Liver (tissue), 9 donors: ENCODE data around the gene ZNF331. TPM values are rescaled to one million over a fixed set of nuclear protein-coding genes. Genes with fewer than 3 reads are reported as not detected.

Experiments used
- DNase-seq: peaks from one replicate; pipeline ENCODE4 v3.0.0-alpha.2; 2017; ENCODE audit warnings: low spot score
- H3K27ac ChIP-seq, 2 donors: one replicate each; pipeline ENCODE4 v1.7.0; 2013; ENCODE audit warnings: inconsistent platforms in 2 of 2, low read length in 2 of 2, control low read depth in 1 of 2, low read depth in 1 of 2, mild to moderate bottlenecking in 1 of 2
- H3K27me3 ChIP-seq, 4 donors: one replicate each; pipeline versions ENCODE4 v1.6.1 to v1.7.0; 2013; ENCODE audit warnings: low read length in 3 of 4, inconsistent platforms in 1 of 4, mild to moderate bottlenecking in 1 of 4, moderate library complexity in 1 of 4; ENCODE audit not compliant: control insufficient read depth in 4 of 4, insufficient read depth in 4 of 4
- H3K36me3 ChIP-seq, 4 donors: one replicate each; pipeline versions ENCODE4 v1.6.1 to v1.7.0; 2013; ENCODE audit warnings: low read length in 3 of 4, mild to moderate bottlenecking in 3 of 4, low read depth in 1 of 4, moderate library complexity in 1 of 4; ENCODE audit not compliant: control insufficient read depth in 4 of 4, insufficient read depth in 3 of 4
- H3K4me1 ChIP-seq, 4 donors: one replicate each; pipeline versions ENCODE4 v1.6.1 to v1.7.0; 2013; ENCODE audit warnings: low read length in 3 of 4, mild to moderate bottlenecking in 3 of 4, moderate library complexity in 1 of 4; ENCODE audit not compliant: control insufficient read depth in 4 of 4, insufficient read depth in 4 of 4
- H3K4me3 ChIP-seq, 3 donors: one replicate each; pipeline versions ENCODE4 v1.6.1 to v1.7.0; 2013; ENCODE audit warnings: low read length in 3 of 3, control low read depth in 1 of 3, low read depth in 1 of 3, mild to moderate bottlenecking in 1 of 3
- H3K9ac ChIP-seq, 2 donors: one replicate each; pipeline ENCODE4 v1.7.0; 2013; ENCODE audit warnings: low read length in 2 of 2, mild to moderate bottlenecking in 2 of 2, moderate library complexity in 2 of 2, control low read depth in 1 of 2, low read depth in 1 of 2
- H3K9me3 ChIP-seq, 4 donors: one replicate each; pipeline versions ENCODE4 v1.6.1 to v1.7.0; 2013; ENCODE audit warnings: low read length in 3 of 4; ENCODE audit not compliant: control insufficient read depth in 4 of 4
- ATF3 ChIP-seq: IDR thresholded peaks from 2 replicates; pipeline ENCODE4 v1.6.1; 2016; ENCODE audit warnings: antibody characterized with exemption
- CTCF ChIP-seq: fragments of 150-350 bp; IDR thresholded peaks from 2 replicates; pipeline ENCODE4 v1.5.1; 2017; ENCODE audit warnings: improper control_type of control experiment, low read depth, low read length; ENCODE audit not compliant: missing input control
- EGR1 ChIP-seq, 2 donors: IDR thresholded peaks; 2 replicates each; pipeline ENCODE4 v1.6.1; 2016 to 2018; ENCODE audit warnings: antibody characterized with exemption in 2 of 2, low read depth in 2 of 2
- FOXA1 ChIP-seq: IDR thresholded peaks from 2 replicates; pipeline ENCODE4 v1.6.1; 2016; ENCODE audit warnings: antibody characterized with exemption
- FOXA2 ChIP-seq: IDR thresholded peaks from 2 replicates; pipeline ENCODE4 v1.6.1; 2016; ENCODE audit warnings: antibody characterized with exemption
- GABPA ChIP-seq, 2 donors: IDR thresholded peaks in 1 of 2; conservative IDR thresholded peaks in 1 of 2; 2 replicates each; pipeline ENCODE4 v1.6.1; 2016; ENCODE audit warnings: antibody characterized with exemption in 2 of 2, mild to moderate bottlenecking in 1 of 2, moderate library complexity in 1 of 2
- HNF4A ChIP-seq, 2 donors: conservative IDR thresholded peaks; 2 replicates each; pipeline ENCODE4 v1.6.1; 2016; ENCODE audit warnings: antibody characterized with exemption in 2 of 2, mild to moderate bottlenecking in 2 of 2
- HNF4G ChIP-seq: IDR thresholded peaks from 2 replicates; pipeline ENCODE4 v1.6.1; 2016; ENCODE audit warnings: antibody characterized with exemption
- JUND ChIP-seq, 2 donors: IDR thresholded peaks; 2 replicates each; pipeline ENCODE4 v1.6.1; 2016; ENCODE audit warnings: antibody characterized with exemption in 2 of 2
- NR2F2 ChIP-seq: IDR thresholded peaks from 2 replicates; pipeline ENCODE4 v1.6.1; 2016; ENCODE audit warnings: antibody characterized with exemption
- RAD21 ChIP-seq, 2 donors: IDR thresholded peaks; 2 replicates each; pipeline ENCODE4 v1.6.1; 2016; ENCODE audit warnings: antibody characterized with exemption in 2 of 2, mild to moderate bottlenecking in 2 of 2
- SP1 ChIP-seq: IDR thresholded peaks from 2 replicates; pipeline ENCODE4 v1.6.1; 2018; ENCODE audit warnings: antibody characterized with exemption, mild to moderate bottlenecking
- TAF1 ChIP-seq: conservative IDR thresholded peaks from 2 replicates; pipeline ENCODE4 v1.6.1; 2016; ENCODE audit warnings: antibody characterized with exemption, mild to moderate bottlenecking
- YY1 ChIP-seq: IDR thresholded peaks from 2 replicates; pipeline ENCODE4 v1.6.1; 2016; ENCODE audit warnings: antibody characterized with exemption, mild to moderate bottlenecking
- ZBTB33 ChIP-seq: IDR thresholded peaks from 2 replicates; pipeline ENCODE4 v1.6.1; 2016; ENCODE audit warnings: antibody characterized with exemption
- WGBS: extraction: QIAGEN DNeasy Blood & Tissue Kit; methylation state at CpG from one replicate; pipeline ENCODE4 v1.1.7; 2013; 5-methylcytosine and 5-hydroxymethylcytosine counted together
- polyA plus RNA-seq, 2 donors: library from polyadenylated mRNA; stranded (reverse) in 1 of 2; unstranded in 1 of 2; fragments of 200-250 nt in 1 of 2; fragments of >200 nt in 1 of 2; fragmentation: Nextera tagmentation in 1 of 2; extraction: Ambion mirVana in 1 of 2; gene quantifications; one replicate each; pipeline versions ENCODE4 v1.2.1 to v1.2.3, GENCODE V29; 2013 to 2015
- total RNA-seq, 2 donors: library from RNA; depleted of rRNA; stranded (reverse); fragments of >200 nt; gene quantifications; one replicate each; pipeline ENCODE4 v1.2.3, GENCODE V29; 2014
- donor health status: healthy.
- donor health status: healthy.
- donor health status: healthy.
- donor health status: healthy.
- donor health status: healthy.

Gene ZNF331
- total and polyA plus RNA-seq, 4 donors, result 2.8 to 9.7 (median 5.7) TPM

GRCh38 chr19:53598361-53598760, 60.4 kb downstream of the ZNF331 start:
- Histone ChIP-seq H3K27me3 (no peaks in the 10 kb centered on the region), H3K4me3 (no peak overlapping the region), H3K9ac (no peak overlapping the region), H3K9me3 (peaks cover 0 to 9% (median 4%) of the 10 kb centered on the region in 4 donors), H3K27ac (no peak overlapping the region), H3K4me1 (no peaks in the 10 kb centered on the region), H3K36me3 (no peaks in the 10 kb centered on the region)
- TF ChIP-seq RAD21 (IDR thresholded peaks at IDR 0.05), result no peak
- TF ChIP-seq GABPA (IDR thresholded peaks at IDR 0.05 in 1 of 2, conservative IDR thresholded peaks at IDR 0.05 in 1 of 2), result no peak
- TF ChIP-seq JUND (IDR thresholded peaks at IDR 0.05), result no peak
- TF ChIP-seq HNF4G, result no peak
- TF ChIP-seq CTCF, result no peak
- no peak for TF ChIP-seq YY1
- no peak for TF ChIP-seq FOXA2
- TF ChIP-seq EGR1 (IDR thresholded peaks at IDR 0.05; ENCODE audit: low read depth in 2 of 2), result no peak
- no peak for TF ChIP-seq ZBTB33
- TF ChIP-seq ATF3, result no peak
- TF ChIP-seq FOXA1, result no peak
- WGBS, result 63% methylated on average over 10 of the region's 10 CpGs
- DNase-seq, result no peak

- Histone ChIP-seq H3K27me3 (no peaks in the 10 kb centered on the region), H3K4me1 (no peaks in the 10 kb centered on the region), H3K9me3 (peaks cover 0 to 3% (median under 1%) of the 10 kb centered on the region in 4 donors), H3K9ac (no peak overlapping the region), H3K27ac (no peak overlapping the region), H3K4me3 (no peak overlapping the region), H3K36me3 (no peaks in the 10 kb centered on the region)
- no peak for DNase-seq
- TF ChIP-seq HNF4G (no peak), TAF1 (no peak), HNF4A (conservative IDR thresholded peaks at IDR 0.05) (no peak)
- 78% methylated on average over 4 of the region's 4 CpGs for WGBS
Observed at GRCh38 chr19:53600217-53600616, 62.3 kb downstream of the ZNF331 start.

GRCh38 chr19:53606031-53606430, 68.1 kb downstream of the ZNF331 start:
- H3K27me3 ChIP-seq, result peaks cover 0 to 3% (median 0%) of the 10 kb centered on the region in 4 donors
- WGBS, result 87% methylated on average over 15 of the region's 15 CpGs
- no peak for TF ChIP-seq SP1
- TF ChIP-seq ATF3, result no peak
- TF ChIP-seq NR2F2, result no peak

More at GRCh38 chr19:53606031-53606430, 68.1 kb downstream of the ZNF331 start:
- Histone ChIP-seq H3K27ac (no peak overlapping the region), H3K4me3 (no peak overlapping the region), H3K4me1 (no peaks in the 10 kb centered on the region), H3K36me3 (no peaks in the 10 kb centered on the region), H3K9me3 (peaks cover 0 to 4% (median 1%) of the 10 kb centered on the region in 4 donors), H3K9ac (no peak overlapping the region)
- DNase-seq, result no peak
